ENCODE data around the gene MYL12B. TPM values are rescaled to one million over a fixed set of nuclear protein-coding genes. Genes with fewer than 3 reads are reported as not detected.

MYL12B gene
- total RNA-seq, 2 experiments from 2014 or later: 230 to 260 TPM

GRCh38 chr18:3225588-3225987, 36.3 kb upstream of the MYL12B start:
- no peaks in the 10 kb centered on the region for H3K79me2 ChIP-seq (ENCODE audit: insufficient read depth, low read depth, low read length)
- H3K27ac ChIP-seq (ENCODE audit: low read depth, low read length, poor library complexity, severe bottlenecking): no peak overlapping the region
- TF ChIP-seq, protein P1, sequence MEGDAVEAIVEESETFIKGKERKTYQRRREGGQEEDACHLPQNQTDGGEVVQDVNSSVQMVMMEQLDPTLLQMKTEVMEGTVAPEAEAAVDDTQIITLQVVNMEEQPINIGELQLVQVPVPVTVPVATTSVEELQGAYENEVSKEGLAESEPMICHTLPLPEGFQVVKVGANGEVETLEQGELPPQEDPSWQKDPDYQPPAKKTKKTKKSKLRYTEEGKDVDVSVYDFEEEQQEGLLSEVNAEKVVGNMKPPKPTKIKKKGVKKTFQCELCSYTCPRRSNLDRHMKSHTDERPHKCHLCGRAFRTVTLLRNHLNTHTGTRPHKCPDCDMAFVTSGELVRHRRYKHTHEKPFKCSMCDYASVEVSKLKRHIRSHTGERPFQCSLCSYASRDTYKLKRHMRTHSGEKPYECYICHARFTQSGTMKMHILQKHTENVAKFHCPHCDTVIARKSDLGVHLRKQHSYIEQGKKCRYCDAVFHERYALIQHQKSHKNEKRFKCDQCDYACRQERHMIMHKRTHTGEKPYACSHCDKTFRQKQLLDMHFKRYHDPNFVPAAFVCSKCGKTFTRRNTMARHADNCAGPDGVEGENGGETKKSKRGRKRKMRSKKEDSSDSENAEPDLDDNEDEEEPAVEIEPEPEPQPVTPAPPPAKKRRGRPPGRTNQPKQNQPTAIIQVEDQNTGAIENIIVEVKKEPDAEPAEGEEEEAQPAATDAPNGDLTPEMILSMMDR (conservative IDR thresholded peaks at IDR 0.05; ENCODE audit: low read length): no peak
- no peak for TF ChIP-seq EZH2phosphoT487 (IDR thresholded peaks at IDR 0.05; ENCODE audit: borderline replicate concordance, low read depth, low read length)
- no peaks in the 10 kb centered on the region for H3K36me3 ChIP-seq (ENCODE audit: insufficient read depth, low read length)
- no peaks in the 10 kb centered on the region for H3K9me3 ChIP-seq (ENCODE audit: low read length)
- no peak overlapping the region for H3K4me3 ChIP-seq (ENCODE audit: low read depth, low read length, poor library complexity, severe bottlenecking)
- no peak overlapping the region for H3K4me2 ChIP-seq (ENCODE audit: low read length)
- POLR2A ChIA-PET: no interaction called here
- no peaks in the 10 kb centered on the region for H4K20me1 ChIP-seq (ENCODE audit: insufficient read depth, low read length)
- no TSS peak for BruUV-seq (replicated peaks)
- no peaks in the 10 kb centered on the region for H3K9me2 ChIP-seq (ENCODE audit: insufficient read depth, low read length)
- DNase-seq (ENCODE audit: low spot score): no peak
- H3K4me1 ChIP-seq (ENCODE audit: insufficient read depth, low read length, poor library complexity, severe bottlenecking): no peaks in the 10 kb centered on the region
- CTCF ChIA-PET (ENCODE audit: unreplicated experiment): no interaction called here
- intact Hi-C loops (cut with micrococcal nuclease; ENCODE audit: unreplicated experiment): no loop called here
- no peak overlapping the region for H2AFZ ChIP-seq (ENCODE audit: low read length)

GRCh38 chr18:3226048-3226447, 35.9 kb upstream of the MYL12B start:
- BruUV-seq (replicated peaks): no TSS peak
- Histone ChIP-seq H3K27ac (ENCODE audit: low read depth, low read length, poor library complexity, severe bottlenecking) (no peak overlapping the region), H3K4me2 (ENCODE audit: low read length) (no peak overlapping the region), H4K20me1 (ENCODE audit: insufficient read depth, low read length) (no peaks in the 10 kb centered on the region), H2AFZ (ENCODE audit: low read length) (no peak overlapping the region), H3K9me2 (ENCODE audit: insufficient read depth, low read length) (no peaks in the 10 kb centered on the region), H3K4me1 (ENCODE audit: insufficient read depth, low read length, poor library complexity, severe bottlenecking) (no peaks in the 10 kb centered on the region), H3K36me3 (ENCODE audit: insufficient read depth, low read length) (no peaks in the 10 kb centered on the region), H3K79me2 (ENCODE audit: insufficient read depth, low read depth, low read length) (no peaks in the 10 kb centered on the region), H3K9me3 (ENCODE audit: low read length) (no peaks in the 10 kb centered on the region), H3K4me3 (ENCODE audit: low read depth, low read length, poor library complexity, severe bottlenecking) (no peak overlapping the region)
- CTCF ChIA-PET (ENCODE audit: unreplicated experiment): no interaction called here
- POLR2A ChIA-PET: no interaction called here
- no peak for DNase-seq (ENCODE audit: low spot score)
- TF ChIP-seq EZH2phosphoT487 (IDR thresholded peaks at IDR 0.05; ENCODE audit: borderline replicate concordance, low read depth, low read length): no peak
- TF ChIP-seq, protein P1 (conservative IDR thresholded peaks at IDR 0.05; ENCODE audit: low read length): no peak
- intact Hi-C loops (cut with micrococcal nuclease; ENCODE audit: unreplicated experiment): no loop called here

GRCh38 chr18:3230401-3231334, 31.3 kb upstream of the MYL12B start:
- H2AFZ ChIP-seq (ENCODE audit: low read length): no peak overlapping the region
- ChIA-PET POLR2A (interaction anchor here (1.4 kb wide), 1 partner anchor 28 kb away, joined by 3 read pairs; no protein-coding TSS in a partner anchor), CTCF (ENCODE audit: unreplicated experiment) (no interaction called here)
- no peaks in the 10 kb centered on the region for H3K4me1 ChIP-seq (ENCODE audit: insufficient read depth, low read length, poor library complexity, severe bottlenecking)
- DNase-seq (ENCODE audit: low spot score): no peak
- H3K9me3 ChIP-seq (ENCODE audit: low read length): no peaks in the 10 kb centered on the region
- H3K36me3 ChIP-seq (ENCODE audit: insufficient read depth, low read length): no peaks in the 10 kb centered on the region
- H3K9me2 ChIP-seq (ENCODE audit: insufficient read depth, low read length): no peaks in the 10 kb centered on the region
- H3K27ac ChIP-seq (ENCODE audit: low read depth, low read length, poor library complexity, severe bottlenecking): no peak overlapping the region
- H4K20me1 ChIP-seq (ENCODE audit: insufficient read depth, low read length): no peaks in the 10 kb centered on the region
- no peak overlapping the region for H3K4me2 ChIP-seq (ENCODE audit: low read length)
- intact Hi-C loops (cut with micrococcal nuclease; ENCODE audit: unreplicated experiment): no loop called here
- TF ChIP-seq EZH2phosphoT487 (IDR thresholded peaks at IDR 0.05; ENCODE audit: borderline replicate concordance, low read depth, low read length): no peak
- TF ChIP-seq, protein P1 (conservative IDR thresholded peaks at IDR 0.05; ENCODE audit: low read length): no peak
- BruUV-seq (replicated peaks): no TSS peak
- no peaks in the 10 kb centered on the region for H3K79me2 ChIP-seq (ENCODE audit: insufficient read depth, low read depth, low read length)
- no peak overlapping the region for H3K4me3 ChIP-seq (ENCODE audit: low read depth, low read length, poor library complexity, severe bottlenecking)

Measured in OCI-LY7 (cell line).